ENCODE data around the gene SAT1. TPM values are rescaled to one million over a fixed set of nuclear protein-coding genes. Genes with fewer than 3 reads are reported as not detected.
A peak's percentile ranks its signal among the peaks of the same experiment; 100 is the strongest.

SAT1 gene
- total and polyA plus RNA-seq, 2 of the 13 experiments (the other 11 are each of a cell fraction or from before 2014, with no cell fraction given), result 216 to 1,243 TPM

DNA sequence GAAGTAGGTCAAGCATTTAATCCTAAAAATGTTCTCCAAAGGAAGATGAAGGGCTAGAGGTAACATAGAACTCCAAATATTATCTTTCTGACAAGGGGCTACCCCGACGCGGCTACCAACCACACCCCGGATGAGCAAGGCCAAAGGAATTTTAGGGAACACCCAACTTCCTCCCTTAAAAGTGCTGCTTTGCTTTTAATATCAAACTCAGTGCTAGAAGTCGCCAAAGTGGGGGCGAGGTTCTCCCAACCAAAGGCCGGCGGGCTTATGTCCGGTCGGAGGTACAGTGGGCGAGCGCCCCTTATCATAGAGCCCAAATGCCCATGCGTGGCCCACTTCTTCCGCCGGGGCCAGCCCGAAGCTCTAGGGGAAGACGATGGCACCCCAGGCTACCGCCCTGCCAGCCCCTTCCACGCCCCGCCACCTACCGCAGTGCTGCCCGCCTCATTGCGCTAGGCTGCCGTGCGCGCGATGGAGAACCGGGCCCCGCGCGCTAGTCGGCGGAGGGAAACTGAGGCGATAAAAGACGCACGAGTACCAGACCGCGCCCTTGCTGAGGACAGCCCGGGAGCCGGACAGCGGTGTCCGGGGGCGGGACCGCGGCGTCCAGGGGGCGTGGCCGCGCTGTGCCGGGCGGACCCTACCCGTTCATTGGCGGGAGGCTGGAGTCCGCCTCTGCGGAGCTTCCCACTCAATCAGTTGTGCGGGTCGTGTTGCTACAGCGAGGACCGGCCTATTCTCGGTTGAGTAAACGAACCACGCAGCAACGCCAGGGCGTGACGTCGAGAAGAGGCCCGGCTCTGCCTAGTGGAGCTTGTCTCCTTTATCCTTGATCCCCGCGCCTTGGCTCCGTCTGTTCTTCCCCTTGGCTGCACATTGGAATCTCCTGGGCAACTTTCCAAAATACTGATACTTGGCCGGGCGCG is 40.0 kb upstream of the SAT1 start, which contains the start of gene ACOT9 (continued):
- TF ChIP-seq SAFB2 (CRISPR knock-in tag; IDR thresholded peaks at IDR 0.05; ENCODE audit: borderline replicate concordance, low read depth) (0 out of 2 replicates have a peak, but pooled peaks have one; percentile 61), KDM5B (CRISPR knock-in tag; IDR thresholded peaks at IDR 0.05; ENCODE audit: borderline replicate concordance) (peak; percentile 59; the same call in 1 of the 2 replicates), HMGXB3 (CRISPR knock-in tag; IDR thresholded peaks at IDR 0.05; ENCODE audit: borderline replicate concordance) (no peak), SNRNP70 (IDR thresholded peaks at IDR 0.05; ENCODE audit: low read depth, low read length) (no peak), ZNF563 (CRISPR knock-in tag; IDR thresholded peaks at IDR 0.05) (0 out of 2 replicates have a peak, but pooled peaks have one; percentile 24), TFDP1 (CRISPR knock-in tag; IDR thresholded peaks at IDR 0.05; ENCODE audit: borderline replicate concordance) (peak; percentile 15; the same call in 1 of the 2 replicates), ARHGAP35 (CRISPR knock-in tag; IDR thresholded peaks at IDR 0.05; ENCODE audit: borderline replicate concordance) (no peak), BCL6 (CRISPR knock-in tag; IDR thresholded peaks at IDR 0.05) (0 out of 2 replicates have a peak, but pooled peaks have one; percentile 22), ZBTB21 (CRISPR knock-in tag; IDR thresholded peaks at IDR 0.05) (peak; percentile 76), ZNF543 (CRISPR knock-in tag; IDR thresholded peaks at IDR 0.05) (peak; percentile 37; the same call in 1 of the 2 replicates), KAT8 (CRISPR knock-in tag; IDR thresholded peaks at IDR 0.05) (peak; percentile 48; the same call in 1 of the 2 replicates), HDAC1 (CRISPR knock-in tag; IDR thresholded peaks at IDR 0.05) (peak; percentile 76), KLF6 (CRISPR knock-in tag; IDR thresholded peaks at IDR 0.05) (no peak), ZSCAN30 (CRISPR knock-in tag; IDR thresholded peaks at IDR 0.05) (no peak), ZBTB42 (CRISPR knock-in tag; IDR thresholded peaks at IDR 0.05) (no peak), NFYB (CRISPR knock-in tag; IDR thresholded peaks at IDR 0.05) (peak; percentile 66)
- TF ChIP-seq, protein P1, sequence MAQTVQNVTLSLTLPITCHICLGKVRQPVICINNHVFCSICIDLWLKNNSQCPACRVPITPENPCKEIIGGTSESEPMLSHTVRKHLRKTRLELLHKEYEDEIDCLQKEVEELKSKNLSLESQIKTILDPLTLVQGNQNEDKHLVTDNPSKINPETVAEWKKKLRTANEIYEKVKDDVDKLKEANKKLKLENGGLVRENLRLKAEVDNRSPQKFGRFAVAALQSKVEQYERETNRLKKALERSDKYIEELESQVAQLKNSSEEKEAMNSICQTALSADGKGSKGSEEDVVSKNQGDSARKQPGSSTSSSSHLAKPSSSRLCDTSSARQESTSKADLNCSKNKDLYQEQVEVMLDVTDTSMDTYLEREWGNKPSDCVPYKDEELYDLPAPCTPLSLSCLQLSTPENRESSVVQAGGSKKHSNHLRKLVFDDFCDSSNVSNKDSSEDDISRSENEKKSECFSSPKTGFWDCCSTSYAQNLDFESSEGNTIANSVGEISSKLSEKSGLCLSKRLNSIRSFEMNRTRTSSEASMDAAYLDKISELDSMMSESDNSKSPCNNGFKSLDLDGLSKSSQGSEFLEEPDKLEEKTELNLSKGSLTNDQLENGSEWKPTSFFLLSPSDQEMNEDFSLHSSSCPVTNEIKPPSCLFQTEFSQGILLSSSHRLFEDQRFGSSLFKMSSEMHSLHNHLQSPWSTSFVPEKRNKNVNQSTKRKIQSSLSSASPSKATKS (CRISPR knock-in tag; IDR thresholded peaks at IDR 0.05), result 0 out of 2 replicates have a peak, but pooled peaks have one; percentile 43
- TF ChIP-seq, protein P2, sequence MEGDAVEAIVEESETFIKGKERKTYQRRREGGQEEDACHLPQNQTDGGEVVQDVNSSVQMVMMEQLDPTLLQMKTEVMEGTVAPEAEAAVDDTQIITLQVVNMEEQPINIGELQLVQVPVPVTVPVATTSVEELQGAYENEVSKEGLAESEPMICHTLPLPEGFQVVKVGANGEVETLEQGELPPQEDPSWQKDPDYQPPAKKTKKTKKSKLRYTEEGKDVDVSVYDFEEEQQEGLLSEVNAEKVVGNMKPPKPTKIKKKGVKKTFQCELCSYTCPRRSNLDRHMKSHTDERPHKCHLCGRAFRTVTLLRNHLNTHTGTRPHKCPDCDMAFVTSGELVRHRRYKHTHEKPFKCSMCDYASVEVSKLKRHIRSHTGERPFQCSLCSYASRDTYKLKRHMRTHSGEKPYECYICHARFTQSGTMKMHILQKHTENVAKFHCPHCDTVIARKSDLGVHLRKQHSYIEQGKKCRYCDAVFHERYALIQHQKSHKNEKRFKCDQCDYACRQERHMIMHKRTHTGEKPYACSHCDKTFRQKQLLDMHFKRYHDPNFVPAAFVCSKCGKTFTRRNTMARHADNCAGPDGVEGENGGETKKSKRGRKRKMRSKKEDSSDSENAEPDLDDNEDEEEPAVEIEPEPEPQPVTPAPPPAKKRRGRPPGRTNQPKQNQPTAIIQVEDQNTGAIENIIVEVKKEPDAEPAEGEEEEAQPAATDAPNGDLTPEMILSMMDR (CRISPR knock-in tag; IDR thresholded peaks at IDR 0.05), result peak; percentile 3; the same call in 1 of the 2 replicates
- TF ChIP-seq, protein P3, sequence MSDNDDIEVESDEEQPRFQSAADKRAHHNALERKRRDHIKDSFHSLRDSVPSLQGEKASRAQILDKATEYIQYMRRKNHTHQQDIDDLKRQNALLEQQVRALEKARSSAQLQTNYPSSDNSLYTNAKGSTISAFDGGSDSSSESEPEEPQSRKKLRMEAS (IDR thresholded peaks at IDR 0.05), result peak; percentile 57

Measured in HepG2 (cell line).